HCEC 1CT (cell line): ENCODE data around the gene INPPL1.
"Not testable (repeated sequence)": the region's sequence is repeated elsewhere in the genome, so short reads cannot be mapped to it uniquely, and the experiment has no call there.

Experiments
- DNase-seq: peaks from one replicate; pipeline ENCODE4 v3.0.0-alpha.2; 2017

INPPL1 gene

GRCh38 chr11:72224564-72225410 lies at the start of gene INPPL1:
Gene INPPL1, plus strand, starts transcription at chr11:72224767. Its CDS starts 218 bp downstream, at chr11:72224985.
- DNase-seq = peak; percentile 32

- no peak for DNase-seq
These were observed 46.9 kb upstream of the INPPL1 start for GRCh38 chr11:72177656-72178055.

- DNase-seq = no peak
These were observed 45.3 kb upstream of the INPPL1 start for GRCh38 chr11:72179049-72179803.

- peak; percentile 13 for DNase-seq
These were observed 44.7 kb upstream of the INPPL1 start for GRCh38 chr11:72179804-72180396.

GRCh38 chr11:72180892-72181552 lies 43.5 kb upstream of the INPPL1 start:
- not testable (repeated sequence) for DNase-seq

- DNase-seq = not testable (repeated sequence)
These were observed 43.0 kb upstream of the INPPL1 start for GRCh38 chr11:72181553-72181958.

GRCh38 chr11:72188267-72188666 lies 36.3 kb upstream of the INPPL1 start:
- no peak for DNase-seq

- no peak for DNase-seq
These were observed 34.9 kb upstream of the INPPL1 start for GRCh38 chr11:72189455-72190250.

- DNase-seq = no peak
These were observed 33.9 kb upstream of the INPPL1 start for GRCh38 chr11:72190631-72191071.

GRCh38 chr11:72191961-72192381 lies 32.6 kb upstream of the INPPL1 start, which contains the start of gene FOLR1:
Gene FOLR1, plus strand, starts transcription at chr11:72192140. Its CDS starts 34 bp downstream, at chr11:72192174.
- no peak for DNase-seq

- DNase-seq = no peak
These were observed 28.9 kb upstream of the INPPL1 start for GRCh38 chr11:72195518-72196270.

- DNase-seq = not testable (repeated sequence)
These were observed 23.1 kb upstream of the INPPL1 start for GRCh38 chr11:72201445-72201844.

- no peak for DNase-seq
These were observed 22.0 kb upstream of the INPPL1 start for GRCh38 chr11:72202571-72202970.

GRCh38 chr11:72203163-72203562 lies 21.4 kb upstream of the INPPL1 start:
- no peak for DNase-seq

- no peak for DNase-seq
These were observed 19.7 kb upstream of the INPPL1 start for GRCh38 chr11:72204886-72205285.

- DNase-seq = not testable (repeated sequence)
These were observed 17.8 kb upstream of the INPPL1 start for GRCh38 chr11:72206794-72207193.

GRCh38 chr11:72208281-72208680 lies 16.3 kb upstream of the INPPL1 start:
- no peak for DNase-seq

GRCh38 chr11:72209101-72209500 lies 15.5 kb upstream of the INPPL1 start:
- no peak for DNase-seq

GRCh38 chr11:72216638-72217037 lies 7.9 kb upstream of the INPPL1 start, which contains the start of gene FOLR2:
Gene FOLR2, plus strand, starts transcription at chr11:72216794. Its CDS starts 1,791 bp downstream, at chr11:72218585.
- DNase-seq = no peak

- DNase-seq = no peak
These were observed 6.7 kb upstream of the INPPL1 start for GRCh38 chr11:72217841-72218240.

- DNase-seq = no peak
These were observed 6.3 kb upstream of the INPPL1 start for GRCh38 chr11:72218251-72218745.
